DMS 273 treated with DMSO at 0.1 percent for 48 hours (cell line): ENCODE measurements around the gene ZNF256.

Source experiments
- DNase-seq: peaks from one replicate; lab custom pipeline; 2025; lab: John Stamatoyannopoulos, UW

The ZNF256 gene

DNA sequence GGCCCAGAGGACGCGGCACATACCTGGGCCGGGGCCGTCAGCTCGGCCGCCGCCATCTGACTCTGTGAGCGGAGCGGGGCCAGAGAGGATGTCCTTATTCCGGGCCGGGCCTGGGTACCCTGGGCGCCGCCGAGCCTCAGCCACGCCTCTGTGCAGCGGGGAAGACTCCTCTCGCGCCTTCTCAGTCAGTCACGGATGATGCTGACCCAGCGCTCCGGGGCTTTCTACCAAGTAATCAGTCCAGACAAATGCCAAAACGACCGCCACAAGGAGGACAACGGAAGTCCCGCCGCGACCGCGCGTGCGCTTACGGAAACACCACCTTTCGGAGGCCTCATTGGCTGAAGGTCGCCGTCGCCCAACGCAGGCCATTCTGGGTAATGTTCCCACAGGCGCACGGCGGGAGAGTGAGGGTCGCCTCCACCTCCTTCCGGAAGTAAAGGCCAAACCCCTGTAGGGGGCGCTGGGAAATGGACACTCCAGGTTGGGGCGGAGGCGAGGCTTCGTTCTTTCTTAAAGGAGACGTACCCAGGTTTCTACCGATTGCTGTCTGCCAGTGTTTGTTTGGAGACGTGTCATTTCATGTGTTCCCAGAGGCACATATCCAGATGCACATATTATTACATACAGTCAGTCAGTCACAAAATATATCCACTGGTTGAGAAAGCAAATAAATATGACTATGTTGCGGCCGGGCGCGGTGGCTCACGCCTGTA, at the start of gene ZNF256:
Gene ZNF256 (minus strand): TSS at position 288 of the 716 bp plus-strand sequence. CDS start 232 bp downstream, at position 56.
- DNase-seq, result peak; percentile 92

DNA sequence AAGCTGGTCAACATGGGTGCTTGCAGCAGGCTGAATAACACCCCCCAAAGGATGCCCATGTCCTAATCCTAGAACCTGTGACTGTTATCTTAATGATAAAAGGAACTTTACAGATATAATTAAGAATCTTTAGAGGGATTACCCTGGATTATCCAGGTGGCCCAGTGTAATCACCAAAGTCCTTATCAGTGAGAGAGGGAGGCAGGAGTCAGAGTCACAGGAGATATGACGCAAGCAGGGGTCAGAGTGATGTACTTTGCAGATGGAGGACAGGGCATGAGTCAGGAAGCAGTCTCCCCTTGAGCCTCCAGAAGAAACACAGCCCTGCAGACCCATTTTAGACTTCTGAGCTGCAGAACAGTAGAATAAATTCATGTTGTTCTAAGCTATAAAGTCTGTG, 45.3 kb upstream of the ZNF256 start:
- DNase-seq, result no peak

DNA sequence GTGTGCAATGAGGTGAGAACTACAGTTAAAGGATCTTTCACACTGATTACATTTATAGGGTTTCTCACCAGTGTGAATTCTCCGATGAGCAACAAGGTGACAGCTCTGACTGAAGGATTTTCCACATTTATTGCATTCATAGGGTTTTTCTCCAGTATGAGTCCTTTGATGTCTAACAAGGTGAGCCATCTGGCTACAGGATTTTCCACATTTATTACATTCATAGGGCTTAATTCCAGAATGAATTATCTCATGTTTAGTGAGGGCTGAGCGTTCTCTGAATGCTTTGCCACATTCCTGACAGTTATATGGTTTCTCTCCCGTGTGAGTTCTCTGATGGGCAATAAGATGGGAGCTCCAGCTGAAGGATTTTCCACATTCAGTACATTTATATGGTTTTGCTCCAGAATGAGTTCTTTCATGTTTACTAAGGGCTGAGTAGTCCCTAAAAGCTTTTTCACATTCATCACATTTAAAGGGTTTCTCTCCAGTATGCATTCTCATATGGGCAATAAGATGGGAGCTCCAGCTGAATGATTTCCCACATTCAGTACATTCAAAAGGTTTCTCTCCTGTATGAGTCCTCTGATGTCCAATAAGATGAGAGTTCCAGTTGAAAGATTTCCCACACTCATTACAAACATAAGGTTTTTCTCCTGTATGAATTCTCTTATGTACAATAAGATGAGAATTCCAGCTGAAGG, 31.2 kb upstream of the ZNF256 start:
- no peak for DNase-seq

- no peak for DNase-seq
Observed at GRCh38 chr19:57974434-57974833, 26.9 kb upstream of the ZNF256 start, which contains the start of gene C19orf18. Gene C19orf18, minus strand, starts transcription at chr19:57974534. Its CDS starts 102 bp downstream, at chr19:57974432.

GRCh38 chr19:57964761-57965160, 17.3 kb upstream of the ZNF256 start:
- DNase-seq, result no peak

DNA sequence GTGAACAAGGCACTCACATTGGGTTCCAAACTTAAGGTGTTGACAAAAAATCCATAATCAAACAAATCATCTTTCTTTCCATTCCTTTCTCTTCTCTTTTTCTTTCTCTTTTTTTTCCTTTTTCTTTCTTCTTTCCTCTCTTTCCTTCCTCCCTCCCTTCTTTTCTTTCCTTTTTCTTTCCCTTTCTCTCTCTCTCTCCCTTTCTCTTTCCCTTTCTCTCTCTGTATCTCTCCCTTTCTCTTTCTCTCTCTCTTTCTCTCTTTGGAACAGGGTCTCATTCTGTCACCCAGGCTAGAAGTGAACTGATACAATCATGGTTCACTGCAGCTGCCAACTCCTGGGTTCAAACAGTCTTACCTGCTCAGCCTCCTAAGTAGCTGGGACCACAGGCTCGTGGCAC, 14.3 kb upstream of the ZNF256 start:
- DNase-seq, result no peak

DNA sequence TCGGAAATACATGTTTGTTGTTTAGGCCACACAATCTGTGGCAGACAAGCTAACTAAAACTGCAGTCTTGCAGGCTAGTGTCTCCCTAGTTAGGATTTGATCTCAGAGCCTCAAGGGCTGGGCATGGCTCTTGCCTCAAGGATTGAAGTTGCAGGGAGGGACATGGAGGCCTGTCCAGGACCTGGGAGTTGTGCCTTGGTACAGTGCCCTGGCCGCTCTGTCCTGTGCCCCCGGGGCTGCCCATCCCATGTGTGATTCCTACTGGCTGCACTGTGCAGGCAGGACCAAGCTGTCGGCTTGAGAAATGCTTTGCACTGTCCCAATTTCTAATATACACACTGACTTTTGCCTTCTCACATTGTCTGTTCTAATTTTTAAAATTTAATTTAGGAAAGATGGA, 7.5 kb upstream of the ZNF256 start:
- DNase-seq, result no peak

GRCh38 chr19:57949702-57950101, 2.2 kb upstream of the ZNF256 start:
- no peak for DNase-seq

DNA sequence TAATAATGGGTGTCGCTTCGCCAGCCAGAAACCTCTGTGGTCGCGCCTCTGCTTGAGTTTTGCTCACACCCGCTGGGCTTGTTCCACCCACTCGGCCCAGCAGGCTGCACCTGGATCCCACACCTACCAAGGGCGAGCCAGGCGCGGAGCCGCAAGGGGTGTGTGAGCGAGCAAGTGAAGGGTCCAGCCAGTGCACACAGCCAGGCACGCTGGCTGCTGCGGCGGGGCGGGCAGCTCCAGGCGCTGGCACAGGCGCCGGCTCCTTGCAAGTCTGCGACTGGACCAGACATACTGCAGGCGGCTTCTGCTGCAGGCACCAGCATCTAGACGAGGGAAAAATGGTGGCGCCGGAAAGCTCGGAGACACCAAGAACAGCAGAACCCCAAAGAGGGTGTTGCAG, 1.8 kb upstream of the ZNF256 start:
- DNase-seq, result no peak

DNA sequence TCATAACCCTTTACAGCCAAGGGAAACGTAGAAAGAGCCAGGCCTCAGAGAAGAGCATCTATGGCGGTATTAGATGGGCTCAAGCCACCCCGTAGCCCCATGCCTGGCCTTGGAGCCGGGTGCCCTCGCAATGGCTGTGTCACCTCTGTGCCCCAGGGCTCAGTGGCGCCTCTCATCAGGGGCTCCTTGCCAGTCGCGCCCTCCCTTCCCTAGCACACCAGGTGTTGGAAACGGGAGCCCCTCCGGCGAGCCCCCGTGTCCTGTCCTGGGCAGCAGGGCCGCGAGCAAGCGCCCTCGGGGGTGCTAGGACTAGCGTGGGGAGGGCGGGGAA, 453 bp downstream of the ZNF256 start:
- no peak for DNase-seq

GRCh38 chr19:57946316-57946715, 1.2 kb downstream of the ZNF256 start:
- no peak for DNase-seq

GRCh38 chr19:57941593-57941992, 5.9 kb downstream of the ZNF256 start:
- DNase-seq, result no peak

DNA sequence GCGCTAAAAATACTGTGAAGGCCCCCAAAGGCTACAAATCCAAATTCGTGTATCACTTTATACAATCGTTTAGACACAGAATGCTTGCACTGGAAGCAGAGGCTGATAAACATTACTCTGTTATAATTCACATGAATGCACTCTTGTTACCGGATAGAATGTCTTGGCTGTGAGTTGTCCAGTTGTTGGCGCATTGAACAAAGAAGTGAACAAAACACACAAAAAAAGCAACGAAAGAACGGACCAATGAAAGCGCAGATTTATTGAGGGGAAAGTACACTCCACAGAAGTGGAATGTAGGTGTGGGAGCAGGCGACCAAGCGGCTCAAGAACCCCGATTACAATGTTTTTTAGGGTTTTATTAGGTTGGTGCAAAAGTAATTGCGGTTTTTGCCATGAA, 11.8 kb downstream of the ZNF256 start:
- no peak for DNase-seq

- DNase-seq, result peak; percentile 94
Observed at GRCh38 chr19:57934820-57935665, 12.5 kb downstream of the ZNF256 start, which contains the start of gene ZNF418. Gene ZNF418, minus strand, starts transcription at chr19:57935402. Its CDS starts 1,580 bp downstream, at chr19:57933822.

DNA sequence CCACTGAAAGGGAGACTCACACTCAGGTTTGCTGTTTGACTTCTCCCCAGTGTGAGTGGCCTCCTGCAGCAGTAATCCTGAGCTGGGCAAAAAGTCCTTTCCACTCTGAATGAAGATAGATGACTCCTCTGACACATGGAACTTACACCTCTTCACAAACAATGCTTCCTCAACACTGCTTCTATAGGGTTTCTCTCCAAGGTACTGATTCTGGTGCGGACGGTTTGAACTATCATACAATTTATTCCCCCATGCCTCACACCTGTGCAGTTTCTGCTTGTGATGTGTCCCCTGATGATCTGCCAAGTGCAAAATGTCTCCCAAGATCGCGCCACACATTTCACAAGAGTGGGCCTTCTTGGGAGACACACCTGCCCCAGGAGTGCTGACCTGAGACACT, 19.9 kb downstream of the ZNF256 start:
- no peak for DNase-seq

GRCh38 chr19:57916168-57916995, 31.1 kb downstream of the ZNF256 start, which contains the start of gene ZNF417:
Gene ZNF417, minus strand, starts transcription at chr19:57916592. Its CDS starts 181 bp downstream, at chr19:57916411.
- DNase-seq, result peak; percentile 98

DNA sequence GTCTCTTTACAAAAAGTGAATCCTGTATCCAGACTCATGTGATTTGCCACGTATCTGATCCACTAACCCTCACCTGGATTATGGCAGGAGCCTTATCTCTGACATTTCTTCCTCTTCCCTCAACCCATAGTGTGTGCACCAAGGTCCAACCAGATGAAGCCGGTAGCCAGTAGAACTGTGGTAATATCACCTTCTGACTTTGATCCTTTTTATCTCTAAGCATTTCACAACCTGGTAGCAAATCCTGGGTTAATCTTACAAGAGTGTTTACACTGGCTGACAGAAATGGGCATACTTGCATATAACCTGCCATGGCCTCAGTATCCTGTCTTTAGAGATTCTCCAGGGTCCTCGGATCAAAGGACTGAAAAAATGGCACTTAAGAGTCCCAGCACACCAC, 33.0 kb downstream of the ZNF256 start:
- no peak for DNase-seq

GRCh38 chr19:57907394-57907793, 40.1 kb downstream of the ZNF256 start:
- DNase-seq, result no peak

- DNase-seq, result no peak
Observed at GRCh38 chr19:57905258-57905657, 42.2 kb downstream of the ZNF256 start.

DNA sequence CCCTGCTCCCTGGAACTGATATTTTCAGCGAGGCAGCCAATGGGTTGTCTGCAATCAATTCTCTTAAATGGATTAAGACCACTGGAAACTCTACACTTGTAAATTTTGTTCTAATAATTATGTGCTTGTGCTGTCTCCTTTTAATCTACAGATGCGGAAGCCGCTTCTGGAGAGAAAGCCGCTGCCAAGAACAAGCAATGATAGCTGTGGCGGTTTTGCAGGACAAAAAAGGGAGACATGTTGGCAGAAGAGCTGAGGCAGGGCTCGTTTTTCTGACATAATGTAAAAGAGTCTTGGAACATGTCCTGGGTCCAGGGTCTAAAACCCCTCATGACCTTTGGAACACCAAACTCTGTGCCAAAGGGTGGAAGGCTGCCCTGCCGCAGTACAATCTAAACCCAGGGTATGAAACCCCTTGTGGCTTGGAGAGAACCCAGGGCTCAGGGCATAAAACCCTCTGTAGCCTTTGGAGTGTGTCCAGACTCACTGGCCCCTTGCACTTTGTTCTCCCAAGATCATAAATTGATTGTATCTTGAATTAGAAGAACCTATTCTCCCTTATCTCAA, 43.8 kb downstream of the ZNF256 start:
- no peak for DNase-seq

- DNase-seq, result no peak
Observed at GRCh38 chr19:57900311-57900710, 47.2 kb downstream of the ZNF256 start.
